GM12801 (cell line): ENCODE results near the gene IGF1R.

Experiments used
- TF ChIP-seq, protein P1 (sequence below): IDR thresholded peaks from one replicate; pipeline ENCODE4 v1.5.1; 2011; ENCODE audit warnings: control low read depth; ENCODE audit not compliant: insufficient read length; ENCODE audit errors: extremely low read depth

Gene IGF1R

DNA sequence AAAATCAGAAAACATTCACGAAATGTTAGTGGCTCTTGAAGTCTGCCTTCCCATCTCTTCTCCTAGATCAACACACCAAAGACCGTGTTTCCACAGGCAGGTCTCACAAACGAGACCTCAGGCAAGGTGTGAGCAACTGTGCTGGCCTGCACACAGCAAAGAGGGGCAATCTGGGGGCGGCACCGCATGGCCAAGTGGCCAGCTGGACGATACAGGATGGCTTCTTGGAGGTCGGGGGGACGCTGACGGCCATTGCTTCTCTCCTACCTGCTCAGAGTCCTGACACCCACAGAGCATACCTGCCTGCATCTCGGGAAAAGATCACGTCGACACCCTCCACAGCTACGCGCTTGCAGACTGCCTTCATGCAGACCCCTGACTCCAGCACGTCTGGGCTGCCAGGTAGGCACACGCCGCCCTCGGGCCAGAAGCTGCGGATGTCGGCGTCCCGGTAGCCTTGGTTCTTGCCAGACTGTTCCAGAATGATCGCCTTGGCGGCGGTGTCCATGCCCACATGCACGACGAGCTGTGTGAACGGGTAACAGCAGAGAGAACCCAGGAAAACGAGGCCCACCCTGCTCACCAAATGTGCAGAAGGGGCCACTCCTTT lies 320.9 kb downstream of the IGF1R start:
- TF ChIP-seq, protein P1, sequence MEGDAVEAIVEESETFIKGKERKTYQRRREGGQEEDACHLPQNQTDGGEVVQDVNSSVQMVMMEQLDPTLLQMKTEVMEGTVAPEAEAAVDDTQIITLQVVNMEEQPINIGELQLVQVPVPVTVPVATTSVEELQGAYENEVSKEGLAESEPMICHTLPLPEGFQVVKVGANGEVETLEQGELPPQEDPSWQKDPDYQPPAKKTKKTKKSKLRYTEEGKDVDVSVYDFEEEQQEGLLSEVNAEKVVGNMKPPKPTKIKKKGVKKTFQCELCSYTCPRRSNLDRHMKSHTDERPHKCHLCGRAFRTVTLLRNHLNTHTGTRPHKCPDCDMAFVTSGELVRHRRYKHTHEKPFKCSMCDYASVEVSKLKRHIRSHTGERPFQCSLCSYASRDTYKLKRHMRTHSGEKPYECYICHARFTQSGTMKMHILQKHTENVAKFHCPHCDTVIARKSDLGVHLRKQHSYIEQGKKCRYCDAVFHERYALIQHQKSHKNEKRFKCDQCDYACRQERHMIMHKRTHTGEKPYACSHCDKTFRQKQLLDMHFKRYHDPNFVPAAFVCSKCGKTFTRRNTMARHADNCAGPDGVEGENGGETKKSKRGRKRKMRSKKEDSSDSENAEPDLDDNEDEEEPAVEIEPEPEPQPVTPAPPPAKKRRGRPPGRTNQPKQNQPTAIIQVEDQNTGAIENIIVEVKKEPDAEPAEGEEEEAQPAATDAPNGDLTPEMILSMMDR, result no peak

DNA sequence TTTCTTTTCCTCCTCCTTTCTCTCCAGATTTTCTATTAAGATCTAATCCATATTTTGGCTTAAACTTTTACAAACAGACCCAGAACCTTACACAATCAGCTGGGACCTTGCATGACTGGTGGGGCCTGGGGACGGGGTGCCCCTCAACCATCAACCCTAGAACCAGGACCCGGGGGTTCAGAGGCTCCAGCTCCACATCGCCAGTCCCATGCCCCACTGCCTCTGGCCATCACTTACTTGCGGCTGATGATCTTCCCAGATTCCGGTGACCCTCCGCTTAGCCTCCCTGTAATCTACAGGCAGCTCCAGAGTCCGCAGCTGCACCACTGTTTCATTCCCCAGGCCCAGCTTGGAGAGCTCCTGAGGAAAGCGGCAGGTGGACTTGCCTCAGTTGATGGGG lies 322.5 kb downstream of the IGF1R start:
- TF ChIP-seq, protein P1, result no peak

DNA sequence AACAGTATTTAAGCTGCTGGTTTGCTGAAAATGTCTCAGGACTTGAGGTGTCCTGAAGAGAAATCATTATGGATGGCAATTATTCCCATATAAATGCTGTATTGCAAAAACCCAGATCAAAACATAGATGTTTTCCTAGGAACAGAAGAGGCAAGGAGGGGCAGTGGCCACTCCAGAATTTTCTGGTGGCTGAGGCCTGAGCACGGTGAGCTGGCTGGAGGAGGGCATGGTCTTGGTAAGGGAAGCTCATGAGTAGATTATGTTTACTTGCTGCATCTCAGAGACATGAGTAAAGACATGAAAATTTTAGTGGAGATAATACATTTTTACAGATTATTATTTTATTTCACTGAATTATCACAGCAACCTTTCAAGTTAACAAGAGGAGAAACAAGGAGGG lies 328.2 kb downstream of the IGF1R start:
- TF ChIP-seq, protein P1, result no peak

DNA sequence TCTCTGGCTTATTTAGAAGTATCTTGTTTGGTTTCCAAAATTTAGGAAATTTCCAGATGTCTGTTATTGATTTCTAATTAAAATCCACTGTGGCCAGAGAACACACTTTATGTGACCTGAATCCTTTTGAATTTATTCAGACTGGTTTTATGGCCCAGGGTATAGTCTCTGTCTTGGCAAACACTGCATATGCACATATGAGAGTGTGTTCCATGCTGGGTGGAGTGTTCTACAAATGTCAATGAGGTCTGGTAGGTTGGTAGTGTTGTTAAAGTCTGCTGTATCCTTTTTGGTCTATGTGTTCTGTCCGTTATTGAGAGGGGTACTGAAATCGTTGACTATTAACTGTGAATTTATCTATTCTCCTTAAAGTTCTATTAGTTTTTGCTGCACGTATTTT lies 329.1 kb downstream of the IGF1R start:
- TF ChIP-seq, protein P1, result no peak

DNA sequence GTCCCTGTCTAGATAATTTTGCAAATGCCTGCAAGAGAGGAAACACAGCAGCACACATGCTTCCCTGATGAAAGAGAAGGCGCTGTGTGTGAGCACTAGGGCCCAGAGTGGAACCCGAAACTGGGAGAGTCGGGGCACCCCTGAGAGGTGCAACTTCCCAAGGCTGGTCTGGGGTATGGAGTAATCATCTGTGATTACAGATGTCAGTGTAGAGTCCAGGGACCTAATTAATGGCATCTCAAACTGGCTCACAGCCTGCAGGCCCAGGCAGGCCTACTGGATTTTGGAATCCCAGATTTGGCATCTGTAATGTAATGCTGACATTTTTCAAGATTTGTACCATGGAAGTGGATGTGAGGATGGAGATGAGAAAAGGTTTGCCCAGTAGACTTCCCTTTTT lies 329.8 kb downstream of the IGF1R start:
- TF ChIP-seq, protein P1, result no peak

DNA sequence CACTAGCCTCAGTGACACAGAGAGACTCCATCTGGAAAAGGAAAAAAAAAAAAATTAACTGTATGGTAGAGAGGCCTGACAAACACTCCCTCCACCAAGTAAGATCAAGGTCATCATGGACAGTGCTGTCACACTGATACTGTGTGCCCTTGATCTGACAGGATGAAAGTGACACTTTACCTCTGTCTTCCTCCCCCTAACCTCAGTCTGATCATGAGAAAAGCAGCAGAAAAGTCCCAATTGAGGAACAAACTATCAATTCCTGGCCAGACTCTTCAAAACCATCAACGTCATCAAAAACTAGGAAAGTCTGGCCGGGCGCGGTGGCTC lies 332.5 kb downstream of the IGF1R start:
- TF ChIP-seq, protein P1, result no peak

DNA sequence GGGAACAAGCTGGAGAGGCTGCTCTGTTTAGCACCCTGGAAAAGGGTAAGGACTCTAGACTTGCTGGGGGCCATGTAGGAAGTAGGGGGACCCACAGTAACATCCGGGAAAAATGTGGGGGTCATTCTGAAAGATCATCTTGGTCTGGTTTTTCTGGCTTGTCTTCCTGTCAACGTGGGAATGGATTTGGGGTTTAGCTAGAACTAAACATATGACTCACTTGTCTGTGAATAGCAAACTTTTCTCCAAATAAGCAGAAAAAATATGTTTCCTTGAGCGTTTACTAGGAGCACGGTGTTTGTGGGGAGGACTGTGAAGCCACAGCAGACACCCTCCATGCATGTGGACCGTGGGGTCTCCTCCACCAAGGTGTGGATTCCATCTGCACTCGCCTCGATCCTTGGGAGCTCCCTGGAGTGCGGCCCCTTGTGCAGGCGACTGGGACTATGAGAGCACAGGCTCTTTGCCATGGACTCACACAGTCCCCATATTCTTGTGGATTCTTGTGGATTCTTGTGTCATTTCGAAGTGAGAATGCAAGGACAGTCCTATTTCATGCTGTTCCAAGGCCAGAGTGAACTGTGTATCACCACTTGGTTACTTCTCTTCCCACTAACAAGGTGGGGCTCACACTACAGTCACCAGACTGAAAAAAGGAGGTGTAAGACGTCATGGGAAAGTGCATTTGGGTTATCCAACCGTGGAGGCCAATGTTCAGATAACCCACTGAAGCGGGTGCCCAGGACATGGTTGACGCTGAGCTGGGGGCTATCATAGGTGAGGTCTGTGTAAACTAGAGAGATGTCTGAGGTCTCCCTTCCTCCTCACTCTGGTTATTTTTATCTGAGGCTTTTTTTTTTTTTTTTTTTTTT lies 333.7 kb downstream of the IGF1R start:
- TF ChIP-seq, protein P1, result no peak
